NCI-H226 (cell line): ENCODE data around the gene MAGEB5.
"Not testable (repeated sequence)": the region's sequence is repeated elsewhere in the genome, so short reads cannot be mapped to it uniquely, and the experiment has no call there.

Source experiments
- DNase-seq: peaks from one replicate; pipeline ENCODE4 v3.0.0-alpha.2; 2015

Gene MAGEB5

GRCh38 chrX:26215869-26216268 is at the start of gene MAGEB5:
MAGEB5 (plus strand) TSS chrX:26216169; CDS start chrX:26217302, 1,133 bp downstream.
- DNase-seq, result no peak

DNA sequence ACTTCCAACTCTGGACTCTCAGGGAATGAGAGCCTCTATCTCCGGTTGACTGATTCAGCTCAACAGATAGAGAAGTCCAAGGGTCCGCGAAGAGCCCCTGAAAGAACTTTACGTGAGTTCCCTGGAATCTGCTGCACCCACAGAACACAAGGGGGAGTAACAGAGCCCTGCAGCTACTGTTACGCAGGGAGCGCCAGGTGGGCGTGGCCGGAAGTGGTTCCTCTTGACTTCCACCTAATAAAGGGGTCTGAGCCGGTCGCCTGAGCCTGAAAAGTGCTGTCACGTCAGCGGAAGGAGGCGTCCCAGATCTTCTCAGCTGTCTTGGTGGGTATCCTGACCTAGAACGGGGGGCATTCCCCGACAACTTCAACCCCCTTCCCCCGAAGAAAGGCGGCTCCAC is 23.8 kb upstream of the MAGEB5 start, which contains the start of gene MAGEB6:
MAGEB6 (plus strand) TSS at position 237 of the 400 bp plus-strand sequence. CDS start 1,407 bp downstream, outside the sequence.
- DNase-seq, result no peak

GRCh38 chrX:26203561-26203960 is 12.4 kb upstream of the MAGEB5 start:
- no peak for DNase-seq

DNA sequence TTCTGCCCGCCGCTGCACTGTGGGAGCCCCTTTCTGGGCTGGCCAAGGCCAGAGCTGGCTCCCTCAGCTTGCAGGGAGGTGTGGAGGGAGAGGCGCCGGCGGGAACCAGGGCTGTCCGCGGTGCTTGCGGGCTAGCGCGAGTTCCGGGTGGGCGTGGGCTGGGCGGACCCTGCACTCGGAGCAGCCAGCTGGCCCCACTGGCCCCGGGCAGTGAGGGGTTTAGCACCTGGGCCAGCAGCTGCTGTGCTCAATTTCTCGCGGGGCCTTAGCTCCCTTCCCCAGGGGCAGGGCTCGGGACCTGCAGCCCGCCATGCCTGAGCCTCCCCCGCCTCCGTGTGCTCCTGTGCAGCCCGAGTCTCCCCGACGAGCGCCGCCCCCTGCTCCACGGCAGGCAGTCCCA is 11.3 kb upstream of the MAGEB5 start:
- not testable (repeated sequence) for DNase-seq

GRCh38 chrX:26208012-26208411 is 8.0 kb upstream of the MAGEB5 start:
- no peak for DNase-seq

GRCh38 chrX:26219351-26219750 is 3.4 kb downstream of the MAGEB5 start:
- no peak for DNase-seq

- DNase-seq, result no peak
These were observed 18.2 kb downstream of the MAGEB5 start for GRCh38 chrX:26234177-26234576.

DNA sequence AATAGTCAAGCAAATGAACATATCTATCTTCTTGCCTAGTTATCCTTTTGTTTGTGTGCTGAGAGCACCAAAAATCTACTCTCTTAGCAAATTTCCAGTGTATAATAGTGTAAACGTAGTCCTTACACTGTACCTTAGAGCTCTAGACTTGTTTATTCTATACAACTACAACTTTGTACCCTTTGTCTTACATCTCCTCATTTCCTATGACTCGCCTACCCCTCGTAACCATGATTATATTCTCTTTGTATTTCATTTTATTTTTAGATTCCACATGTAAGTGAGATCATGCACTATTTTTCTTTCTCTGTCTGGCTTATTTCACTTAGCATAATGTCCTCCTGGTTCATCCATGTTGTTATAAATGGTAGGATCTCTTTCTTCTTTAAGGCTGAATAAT is 37.6 kb downstream of the MAGEB5 start:
- DNase-seq, result no peak

- DNase-seq, result no peak
These were observed 38.5 kb downstream of the MAGEB5 start for GRCh38 chrX:26254436-26254835.

DNA sequence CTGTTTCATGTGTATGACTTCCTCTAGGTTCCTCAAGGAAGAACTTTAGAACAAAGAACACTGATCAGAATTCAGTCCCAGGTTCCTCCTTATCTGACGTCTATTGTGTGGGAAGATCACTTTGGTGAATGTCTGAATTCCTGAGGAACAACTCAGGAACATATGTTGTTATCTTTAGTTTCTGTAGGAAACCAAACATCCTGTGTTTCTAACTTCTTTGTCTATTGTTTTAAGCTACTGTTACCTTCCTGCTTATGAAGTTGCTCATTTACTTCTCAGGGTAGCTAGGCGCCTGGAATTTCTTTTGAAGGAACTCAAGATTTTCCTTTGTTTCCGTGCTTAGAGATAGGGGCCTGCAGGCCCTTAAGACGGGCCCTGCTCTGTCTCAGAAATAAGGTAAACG is 46.2 kb downstream of the MAGEB5 start:
- no peak for DNase-seq
